Measurements from ENCODE around the gene CRACR2B. TPM values are rescaled to one million over a fixed set of nuclear protein-coding genes. Genes with fewer than 3 reads are reported as not detected.

CRACR2B gene
- total and polyA plus RNA-seq, 2 of the 8 experiments (the other 6 are each of a cell fraction or from before 2014, with no cell fraction given): 18.2 to 26.4 TPM

DNA sequence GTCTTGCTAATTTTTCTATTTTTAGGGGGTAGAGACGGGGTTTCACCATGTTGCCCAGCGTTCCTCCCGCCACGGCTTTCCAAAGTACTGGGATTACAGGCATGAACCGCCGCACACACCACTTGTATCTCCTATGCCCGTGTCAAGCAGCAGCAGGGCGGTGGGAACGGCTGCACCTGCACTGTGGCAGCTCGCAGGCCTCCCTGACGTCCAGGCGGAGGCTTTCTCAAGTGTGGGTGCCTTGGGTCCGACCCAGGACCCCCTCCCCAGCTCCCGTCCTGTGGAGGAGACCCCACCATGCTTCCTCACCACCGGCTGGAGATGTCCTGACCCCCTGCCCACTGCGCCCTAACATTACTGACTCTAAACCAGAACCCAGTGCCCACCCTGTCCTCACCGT is 40.7 kb downstream of the CRACR2B start:
- WGBS, 2 experiments (ENCODE audit: extremely low coverage in 1 of 2, insufficient coverage in 1 of 2, insufficient read length in 1 of 2, insufficient replicate concordance in 2 of 2, low coverage in 1 of 2, low lambda C conversion rate in 2 of 2, missing lambda C conversion rate in 1 of 2): 89% methylated on average over 17 of the region's 17 CpGs; no CpG with 5 or more reads in 1 of the 2 experiments
- H3K9ac ChIP-seq (replicated peaks in 1 of 4; ENCODE audit: extremely low read depth in 1 of 4, low read depth in 3 of 4, low read length in 3 of 4): no peak overlapping the region
- FAIRE-seq (no peak), DNase-seq (ENCODE audit: low read depth in 1 of 2, low spot score in 2 of 2) (no peak)
- H3K4me2 ChIP-seq (ENCODE audit: insufficient read depth in 1 of 2, low read depth in 2 of 2, low read length in 2 of 2): no peak overlapping the region
- POLR2A ChIA-PET (ENCODE audit: partially characterized antibody): interaction anchor here (0.6 to 4.8 kb wide), 9 partner anchors 8 to 185 kb away, joined by 3 to 24 read pairs (median 4); no protein-coding TSS in a partner anchor
- H2BK15ac ChIP-seq (ENCODE audit: low read length): no peak overlapping the region
- no peak overlapping the region for H4K5ac ChIP-seq (ENCODE audit: insufficient read length, low read depth, low read length)
- H3K4ac ChIP-seq (replicated peaks; ENCODE audit: insufficient read length, low read depth, low read length): no peak overlapping the region
- no peak overlapping the region for H2BK120ac ChIP-seq (replicated peaks; ENCODE audit: low read depth, low read length)
- H3K36me3 ChIP-seq (ENCODE audit: control insufficient read depth in 2 of 4, insufficient read depth in 4 of 4, low read length in 3 of 4): peaks cover 0 to 4% (median 0%) of the 10 kb centered on the region in 4 experiments; a peak in 3 of 8 replicates
- peaks cover 13 to 34% of the 10 kb centered on the region in 2 experiments for H4K20me1 ChIP-seq (replicated peaks in 1 of 2; ENCODE audit: control insufficient read depth in 1 of 2, insufficient read depth in 2 of 2, low read length in 2 of 2)
- H3K79me1 ChIP-seq (ENCODE audit: low read depth, low read length): no peaks in the 10 kb centered on the region
- CTCF ChIA-PET (ENCODE audit: partially characterized antibody): interaction anchor here (0.9 to 6.3 kb wide), 8 partner anchors 9 to 182 kb away, joined by 3 to 35 read pairs (median 5); no protein-coding TSS in a partner anchor
- no peak overlapping the region for H3K56ac ChIP-seq (replicated peaks; ENCODE audit: insufficient read length, low read depth, low read length)
- no peak overlapping the region for H3K18ac ChIP-seq (ENCODE audit: extremely low read depth, low read length)
- no peak overlapping the region for H2BK5ac ChIP-seq (ENCODE audit: low read depth, low read length)
- no peak overlapping the region for H4K8ac ChIP-seq (ENCODE audit: extremely low read depth, insufficient read depth, low read length)
- no peak overlapping the region for H3K27ac ChIP-seq (ENCODE audit: low read depth, low read length)
- H3K23ac ChIP-seq (ENCODE audit: insufficient read length): no peak overlapping the region
- no peak overlapping the region for H2BK12ac ChIP-seq (ENCODE audit: low read depth, low read length)
- no peaks in the 10 kb centered on the region for H3K27me3 ChIP-seq (replicated peaks in 1 of 4; ENCODE audit: control insufficient read depth in 3 of 4, extremely low read depth in 1 of 4, insufficient read depth in 3 of 4, low read length in 3 of 4)
- no peaks in the 10 kb centered on the region for H3K79me2 ChIP-seq (ENCODE audit: control insufficient read depth in 1 of 2, insufficient read depth in 2 of 2, low read length in 2 of 2)
- H3K14ac ChIP-seq (ENCODE audit: insufficient read length): no peak overlapping the region
- no peaks in the 10 kb centered on the region for H3K23me2 ChIP-seq (ENCODE audit: low read depth, low read length)
- H3K9me3 ChIP-seq (ENCODE audit: insufficient read depth in 2 of 2, low read depth in 1 of 2, low read length in 1 of 2): no peaks in the 10 kb centered on the region
- no peak overlapping the region for H3K4me3 ChIP-seq (ENCODE audit: extremely low read depth in 1 of 4, insufficient read depth in 2 of 4, low read depth in 3 of 4, low read length in 4 of 4)
- no peak overlapping the region for H4K91ac ChIP-seq (replicated peaks; ENCODE audit: insufficient read length, low read length)
- no peak overlapping the region for H2BK20ac ChIP-seq (ENCODE audit: low read length)
- H2AK5ac ChIP-seq (ENCODE audit: low read depth, low read length): no peak overlapping the region
- H2AFZ ChIP-seq (ENCODE audit: low read length): no peak overlapping the region
- peaks cover 0 to 20% (median 14%) of the 10 kb centered on the region in 4 experiments; a peak in 6 of 7 replicates for H3K4me1 ChIP-seq (replicated peaks in 1 of 4; ENCODE audit: control insufficient read depth in 3 of 4, insufficient read depth in 4 of 4, low read length in 3 of 4)
- TF ChIP-seq POLR2AphosphoS5 (IDR thresholded peaks at IDR 0.05; ENCODE audit: low read depth, low read length) (no peak; the same call in 1 of the 2 replicates), BRCA1 (IDR thresholded peaks at IDR 0.05; ENCODE audit: low read depth, low read length) (no peak), TAF7 (optimal IDR thresholded peaks at IDR 0.05; ENCODE audit: borderline replicate concordance, low read depth, low read length) (no peak), CHD1 (IDR thresholded peaks at IDR 0.05; ENCODE audit: low read depth, low read length) (no peak), NANOG (IDR thresholded peaks at IDR 0.05; ENCODE audit: insufficient read depth, low read depth, low read length, poor library complexity, severe bottlenecking) (no peak), SIX5 (IDR thresholded peaks at IDR 0.05; ENCODE audit: low read depth, low read length) (no peak), RAD21 (IDR thresholded peaks at IDR 0.05 in 1 of 2, conservative IDR thresholded peaks at IDR 0.05 in 1 of 2; ENCODE audit: low read depth in 2 of 2, low read length in 2 of 2) (no peak), RFX5 (IDR thresholded peaks at IDR 0.05; ENCODE audit: borderline replicate concordance, low read depth, low read length) (no peak), TCF12 (IDR thresholded peaks at IDR 0.05; ENCODE audit: low read depth, low read length) (no peak), EZH2 (IDR thresholded peaks at IDR 0.05; ENCODE audit: low read depth, low read length, severe bottlenecking) (no peak), JUND (IDR thresholded peaks at IDR 0.05; ENCODE audit: low read length) (no peak)

All from H1 (cell line).